SKM-1 (cell line): ENCODE results near the gene COLQ.
"Not testable (repeated sequence)": the region's sequence is repeated elsewhere in the genome, so short reads cannot be mapped to it uniquely, and the experiment has no call there.

Experiments
- DNase-seq: peaks from one replicate; lab custom pipeline; 2025; ENCODE audit not compliant: unreplicated experiment; lab: John Stamatoyannopoulos, UW

The COLQ gene

DNA sequence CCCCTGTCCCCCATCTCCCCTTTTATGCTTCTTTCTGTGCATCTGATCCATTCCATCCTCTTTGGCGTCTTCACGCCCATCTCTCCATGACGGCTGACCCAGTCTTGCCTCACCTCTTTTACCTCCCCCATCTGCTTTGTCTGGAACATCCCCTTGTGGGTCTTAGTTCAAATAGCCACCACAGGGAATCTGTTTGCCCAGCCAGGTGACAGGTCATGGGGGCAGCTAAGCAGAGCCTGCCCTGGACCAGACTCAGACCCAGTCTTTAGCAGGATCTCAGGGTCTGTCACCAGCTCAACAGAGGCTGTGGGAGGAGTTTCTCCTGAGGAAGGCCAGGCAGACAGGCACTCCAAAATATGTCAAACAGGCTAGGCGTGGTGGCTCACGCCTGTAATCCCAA lies 28.1 kb downstream of the COLQ start:
- no peak for DNase-seq

DNA sequence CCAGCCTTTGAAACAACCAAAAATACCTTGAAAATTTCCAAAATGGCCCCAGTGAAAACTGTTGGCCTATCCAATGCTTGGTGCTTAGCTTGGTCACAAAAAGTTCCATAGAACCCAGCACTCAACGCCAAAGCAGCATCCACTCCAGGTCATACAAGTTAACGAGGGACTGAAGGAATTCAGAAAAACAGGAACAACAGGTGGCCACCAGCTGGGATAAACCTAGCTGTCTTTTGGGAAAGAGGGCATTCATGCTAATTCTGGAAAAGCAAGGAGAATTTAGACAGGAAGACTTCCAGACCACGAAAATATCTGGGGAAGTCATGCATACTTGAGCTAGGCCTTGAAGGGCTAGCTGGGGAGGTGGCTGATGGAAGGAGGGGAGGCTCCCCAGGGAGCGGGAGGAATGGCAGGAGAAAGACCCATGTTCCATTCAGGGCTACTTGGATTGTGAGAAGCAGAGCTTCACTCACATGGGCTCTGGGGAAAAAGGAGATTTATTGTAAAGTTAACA lies 28.6 kb downstream of the COLQ start:
- no peak for DNase-seq

DNA sequence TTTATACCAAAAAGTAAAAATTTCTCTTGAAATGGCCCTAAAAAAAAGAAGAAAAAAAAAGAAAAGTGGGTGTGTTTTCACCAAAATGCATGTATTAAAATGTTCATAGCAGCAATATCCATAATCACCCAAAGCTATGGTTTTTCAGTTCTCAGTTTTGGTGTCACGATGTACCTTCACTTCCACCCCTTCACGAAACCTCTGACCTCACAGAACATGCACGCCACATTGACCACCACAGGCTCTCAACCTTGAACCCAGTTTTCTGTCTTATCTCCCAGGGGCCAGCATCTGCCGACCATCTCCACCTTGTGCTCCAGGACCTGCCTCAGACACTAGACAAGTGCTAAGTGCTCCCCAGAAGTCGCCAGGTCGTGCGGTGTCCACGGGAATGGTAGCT lies 30.4 kb downstream of the COLQ start:
- DNase-seq, result no peak

DNA sequence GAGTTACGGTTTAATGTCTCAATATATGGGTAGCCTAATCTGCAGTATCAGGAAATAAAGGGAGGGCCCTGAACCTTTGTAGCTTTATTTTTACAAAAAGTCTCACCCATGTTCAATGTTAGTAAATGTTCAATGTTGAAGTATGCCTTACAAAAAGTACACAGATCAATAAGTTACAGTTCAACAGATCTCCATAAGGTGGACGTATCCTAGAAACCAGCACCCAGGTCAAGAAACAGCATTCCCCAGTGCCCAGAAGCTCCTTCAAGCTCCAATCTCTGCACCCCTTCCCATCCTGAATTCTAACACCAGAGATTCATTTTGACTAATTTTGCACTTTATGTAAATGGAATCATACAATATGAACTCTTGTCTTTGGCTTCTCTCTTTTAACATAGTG lies 31.3 kb downstream of the COLQ start:
- no peak for DNase-seq

DNA sequence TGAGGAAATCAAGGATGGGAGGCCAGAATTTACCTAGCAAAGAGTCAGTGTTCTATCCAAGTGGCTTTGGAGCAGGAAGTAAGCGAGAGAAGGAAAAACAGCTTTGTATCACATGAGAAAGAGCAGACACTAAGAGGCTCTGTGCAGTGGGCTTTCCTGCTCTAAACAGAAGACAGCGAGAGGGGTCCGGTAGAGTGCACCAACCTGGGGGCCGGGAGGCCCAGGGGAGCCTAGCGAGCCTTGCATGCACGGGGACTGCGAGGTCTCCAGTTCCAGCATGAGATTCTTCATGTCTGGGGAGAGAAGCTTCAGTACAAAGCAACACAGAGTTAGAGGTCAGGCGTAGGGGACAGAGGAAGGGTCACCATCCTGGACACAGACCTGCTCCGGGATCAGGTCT lies 33.5 kb downstream of the COLQ start:
- no peak for DNase-seq

DNA sequence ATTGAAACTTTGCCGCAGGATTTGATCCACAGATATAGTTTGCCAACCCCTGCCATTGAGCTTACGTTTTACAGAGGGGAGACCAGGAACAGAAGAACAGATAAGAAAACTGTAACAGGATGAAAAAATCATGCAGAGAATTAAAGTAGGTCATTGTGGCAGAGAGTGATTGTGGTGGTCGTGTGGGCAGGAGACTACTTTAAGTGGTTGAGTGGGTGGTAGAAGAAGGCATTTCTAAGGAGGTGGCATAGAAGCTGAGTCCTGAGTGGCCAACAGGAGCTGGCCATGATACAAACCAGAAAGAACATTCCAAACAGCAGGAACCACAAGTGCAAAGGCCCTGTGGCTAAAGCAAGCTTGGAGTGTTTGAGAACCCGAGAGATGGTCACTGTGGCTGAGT lies 34.5 kb downstream of the COLQ start:
- no peak for DNase-seq

DNA sequence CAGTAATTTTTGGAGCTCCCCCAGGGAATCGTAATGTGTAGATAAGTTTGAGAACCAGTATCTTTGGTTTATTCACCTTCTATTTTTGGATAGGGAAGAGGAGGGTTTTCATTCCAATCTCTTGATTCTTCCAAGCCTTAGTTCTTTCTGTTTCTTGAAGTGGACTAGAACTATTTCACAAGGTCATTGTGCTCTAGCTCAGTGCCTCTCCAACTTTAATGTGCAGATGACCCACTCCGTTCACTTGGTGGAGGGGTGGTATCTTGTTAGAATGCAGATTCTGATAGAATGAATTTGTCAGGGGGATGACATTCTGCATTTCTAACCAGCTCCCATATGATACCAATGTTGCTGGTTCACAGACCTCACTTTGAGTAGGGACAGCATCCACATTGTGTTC lies 35.5 kb downstream of the COLQ start:
- DNase-seq, result no peak

DNA sequence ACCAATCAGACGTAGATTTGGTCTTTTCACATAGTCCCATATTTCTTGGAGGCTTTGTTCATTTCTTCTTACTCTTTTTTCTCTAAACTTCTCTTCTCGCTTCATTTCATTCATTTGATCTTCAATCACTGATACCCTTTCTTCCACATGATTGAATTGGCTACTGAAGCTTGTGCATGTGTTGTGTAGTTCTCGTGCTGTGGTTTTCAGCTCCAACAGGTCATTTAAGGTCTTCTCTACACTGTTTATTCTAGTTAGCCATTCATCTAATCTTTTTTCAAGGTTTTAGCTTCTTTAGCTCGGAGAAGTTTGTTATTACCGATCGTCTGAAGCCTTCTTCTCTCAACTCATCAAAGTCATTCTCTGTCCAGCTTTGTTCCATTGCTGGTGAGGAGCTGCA lies 37.0 kb downstream of the COLQ start:
- DNase-seq, result not testable (repeated sequence)

DNA sequence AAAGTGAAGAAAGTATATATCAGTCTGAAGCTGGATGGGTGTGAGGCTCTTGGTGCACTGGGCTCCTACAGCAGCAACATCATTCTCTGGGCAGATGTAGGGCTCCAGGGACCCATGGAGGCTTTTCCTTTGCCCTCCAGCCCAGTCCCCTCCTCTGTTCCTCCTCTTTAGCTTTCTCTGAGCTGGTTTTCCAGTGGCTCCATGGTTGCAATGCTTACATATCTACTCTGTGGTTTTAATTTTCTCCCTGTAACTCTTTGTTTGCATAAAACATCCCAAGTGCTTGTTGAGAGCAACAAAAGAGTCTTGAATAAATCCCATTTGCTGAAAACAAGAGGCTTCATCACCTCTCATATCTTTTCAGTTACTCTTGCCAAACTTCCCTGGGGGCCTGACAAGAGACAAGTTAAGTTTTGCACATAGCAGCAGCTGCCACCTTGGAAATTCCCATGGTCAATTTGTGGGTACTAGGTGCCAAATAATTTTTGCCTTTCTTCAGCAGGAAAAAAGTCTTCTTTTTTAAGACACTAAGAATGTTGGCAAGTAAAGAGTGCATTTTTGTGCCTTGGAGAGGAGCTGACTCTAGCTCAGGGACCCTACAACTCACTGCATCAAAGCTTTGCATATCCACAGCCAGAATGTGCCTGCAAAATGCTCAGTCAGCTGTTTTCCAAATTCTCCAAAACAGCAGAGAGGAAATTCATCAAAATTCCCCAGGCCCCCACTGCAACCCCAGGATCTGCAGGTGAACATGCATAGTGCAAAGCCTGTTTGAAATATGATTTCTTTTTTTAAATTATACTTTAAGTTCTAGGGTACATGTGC lies 41.9 kb downstream of the COLQ start:
- DNase-seq, result no peak

DNA sequence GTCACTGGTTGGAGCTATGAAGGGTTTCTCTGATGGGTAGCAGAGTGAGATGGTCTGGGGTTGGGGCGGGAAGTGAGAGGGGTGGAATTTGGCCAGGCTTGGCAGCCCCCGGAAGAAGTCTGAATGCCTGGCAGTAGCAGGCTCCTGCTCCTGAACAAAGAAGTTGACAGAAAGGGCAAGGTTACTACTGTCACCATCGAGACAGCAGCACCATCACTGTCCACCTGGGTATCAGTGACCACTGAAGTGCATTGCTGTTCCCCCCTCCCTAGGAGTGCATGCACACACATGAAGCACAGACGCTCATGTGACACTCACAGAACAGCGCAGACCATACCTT lies 42.9 kb downstream of the COLQ start:
- DNase-seq, result no peak

DNA sequence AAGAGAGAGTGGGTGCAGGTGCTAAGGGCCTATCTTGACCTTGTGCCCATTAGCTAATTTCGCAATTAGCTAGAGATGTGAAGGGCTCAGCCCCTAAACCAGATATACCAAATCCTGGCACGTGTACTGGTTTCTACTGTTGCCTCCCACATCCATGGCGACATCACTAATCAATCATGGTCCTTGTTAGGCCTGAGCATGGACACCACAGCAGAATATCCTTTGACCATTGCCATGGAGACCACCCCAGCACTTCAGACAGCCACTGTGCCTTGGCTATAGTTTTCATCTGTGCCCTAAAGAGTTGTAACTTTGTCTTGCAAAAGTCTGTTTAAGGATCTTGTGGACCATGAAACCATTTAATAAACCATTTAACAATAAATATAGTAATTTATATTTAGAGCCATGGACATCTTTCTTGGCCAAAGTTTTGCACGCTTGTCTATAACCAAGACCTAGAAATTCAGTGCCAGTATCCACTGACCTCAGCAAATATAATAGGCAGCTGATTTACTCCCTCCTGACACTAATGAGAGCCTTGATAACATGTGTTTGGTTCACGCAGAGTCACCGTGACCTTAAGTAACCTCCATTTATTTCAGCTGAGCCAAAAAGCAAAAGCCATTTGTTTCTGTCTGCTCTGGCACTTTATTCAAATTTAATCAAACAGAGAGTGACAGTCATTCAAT lies 43.4 kb downstream of the COLQ start:
- no peak for DNase-seq

DNA sequence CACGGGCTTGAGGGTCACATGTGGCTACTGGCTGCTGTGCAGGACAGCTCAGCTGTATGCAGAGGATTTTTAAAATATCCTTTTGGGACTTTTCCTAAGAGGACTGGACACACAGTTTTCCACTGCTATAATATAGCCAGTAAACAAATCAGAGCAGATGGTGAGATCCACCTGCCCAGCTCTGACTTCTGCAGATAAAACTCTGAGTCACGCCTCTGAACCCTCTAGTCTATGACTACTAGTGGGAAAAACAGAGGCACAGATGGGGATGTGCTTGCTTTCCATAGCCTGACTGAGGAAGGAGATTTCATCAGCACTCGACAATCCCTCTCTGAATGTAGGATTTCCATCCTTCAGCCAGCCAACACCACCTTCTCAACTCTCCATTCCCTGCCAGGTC lies 45.1 kb downstream of the COLQ start:
- no peak for DNase-seq

DNA sequence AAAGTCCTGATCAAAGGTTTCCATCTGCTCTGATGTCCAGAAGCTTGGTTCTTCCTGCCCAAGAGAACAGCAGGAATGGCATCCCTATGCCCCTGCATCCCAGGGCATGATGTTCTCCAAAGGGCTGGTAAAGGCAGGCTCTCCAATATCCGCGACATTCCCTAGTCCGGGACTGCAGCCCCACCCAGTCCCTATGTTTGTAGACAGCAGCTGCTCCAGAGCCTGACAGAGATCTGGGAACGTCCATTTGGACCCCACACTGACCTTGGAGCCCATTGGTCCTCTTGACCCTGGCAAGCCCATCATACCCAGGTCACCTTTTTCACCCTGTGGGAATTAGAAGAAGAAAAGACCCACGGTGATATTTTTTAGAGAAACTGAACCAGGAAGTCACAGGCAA lies 46.3 kb downstream of the COLQ start:
- no peak for DNase-seq

DNA sequence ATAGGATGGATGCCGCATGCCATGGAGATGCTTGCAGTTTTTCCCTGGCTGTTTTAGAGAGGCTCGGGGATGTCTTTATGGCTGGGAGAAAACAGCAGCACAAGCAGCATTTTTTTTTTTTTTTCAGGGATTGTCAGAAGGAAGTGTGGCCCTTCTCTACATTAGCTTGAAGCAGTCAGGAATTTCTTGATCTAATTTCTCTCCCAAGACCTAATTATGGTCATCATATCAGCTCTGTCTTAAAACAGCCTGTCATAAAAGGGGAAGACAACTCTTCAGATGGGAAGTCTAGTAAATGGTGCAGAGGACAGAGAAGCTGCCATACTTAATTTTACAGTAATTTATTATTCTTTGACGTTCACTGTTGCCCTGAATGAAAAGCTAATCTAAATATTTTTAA lies 49.6 kb downstream of the COLQ start:
- no peak for DNase-seq

DNA sequence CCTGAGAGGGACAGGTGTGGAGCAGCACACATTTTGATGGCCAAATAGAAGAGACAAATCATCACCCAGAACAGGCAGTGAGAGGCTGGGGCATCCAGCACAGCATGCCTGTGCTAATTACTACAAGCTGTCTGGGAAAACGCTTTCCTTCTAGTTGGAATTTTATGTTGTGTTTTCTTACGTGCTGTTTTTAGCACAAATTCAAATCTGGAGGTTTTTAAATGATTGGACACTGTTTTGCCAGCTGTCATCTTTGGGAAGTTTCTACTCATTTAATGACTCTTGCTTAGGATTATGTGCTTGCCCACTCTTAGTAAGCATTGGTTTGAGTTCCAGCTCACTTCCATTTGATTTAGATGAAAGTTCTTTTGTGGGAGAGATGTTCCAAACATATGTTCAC lies 50.7 kb downstream of the COLQ start:
- DNase-seq, result no peak

DNA sequence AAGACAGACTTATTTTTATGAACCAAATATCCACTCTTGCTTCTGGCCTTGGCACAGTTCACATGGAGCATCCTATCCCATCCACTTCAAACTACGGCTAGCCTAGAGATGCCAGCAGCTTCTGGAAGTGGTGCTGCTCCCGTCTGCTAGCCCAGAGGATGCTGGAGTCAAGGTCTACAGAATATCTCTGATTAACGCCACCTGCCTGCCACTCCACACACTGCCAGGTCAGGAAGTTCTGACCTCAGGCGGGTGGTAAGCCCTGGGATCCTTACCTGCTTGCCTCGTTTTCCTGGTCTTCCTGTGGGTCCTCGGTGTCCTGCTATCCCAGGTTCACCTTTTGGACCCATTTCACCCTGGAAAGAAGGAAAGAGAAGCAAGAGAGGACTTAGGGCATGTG lies 51.2 kb downstream of the COLQ start:
- DNase-seq, result no peak

DNA sequence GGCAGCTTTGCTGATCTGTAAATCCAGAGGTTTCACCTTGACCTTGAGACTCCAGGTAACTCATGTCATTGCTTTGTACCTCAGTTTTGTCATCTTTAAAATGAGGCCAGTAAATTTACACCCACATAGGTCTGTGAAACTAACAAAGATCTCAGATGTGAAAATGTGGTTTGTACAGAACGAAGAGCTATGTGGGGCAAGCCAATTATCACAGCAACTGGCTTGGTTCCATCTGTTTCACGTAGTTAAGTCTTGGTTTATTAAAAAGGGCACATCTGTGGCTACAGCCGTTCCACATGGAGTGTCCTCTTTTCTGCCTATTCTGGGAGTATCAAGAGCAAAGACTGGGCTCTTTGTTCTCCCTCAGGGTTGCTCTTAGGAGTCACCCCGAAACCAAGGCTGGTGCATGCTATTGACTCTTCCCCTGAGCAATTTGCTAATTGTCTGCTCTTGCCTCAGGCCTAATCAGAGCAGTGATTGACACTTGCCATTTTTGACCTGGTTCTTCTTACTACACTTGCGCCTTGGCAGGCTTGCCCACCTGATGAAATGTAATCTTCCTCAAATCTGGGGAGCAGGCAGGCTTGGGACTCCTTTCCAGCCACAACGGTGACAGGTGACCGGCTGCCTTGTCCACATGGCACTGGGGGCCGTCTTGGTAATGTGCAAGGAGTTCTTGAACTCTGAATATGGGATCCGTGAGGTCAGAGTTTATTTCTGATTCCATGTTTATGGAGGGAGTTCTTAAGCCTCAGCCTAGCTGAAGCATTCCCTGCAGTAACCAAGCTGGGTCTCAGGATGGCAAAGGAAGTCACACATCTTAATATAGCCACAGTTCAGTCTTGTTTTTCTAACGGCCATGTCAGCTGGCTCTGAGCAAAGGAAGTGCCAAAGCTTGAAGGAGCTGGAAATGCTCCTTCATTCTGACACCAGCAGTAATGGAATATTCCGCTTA lies 54.0 kb downstream of the COLQ start:
- no peak for DNase-seq

DNA sequence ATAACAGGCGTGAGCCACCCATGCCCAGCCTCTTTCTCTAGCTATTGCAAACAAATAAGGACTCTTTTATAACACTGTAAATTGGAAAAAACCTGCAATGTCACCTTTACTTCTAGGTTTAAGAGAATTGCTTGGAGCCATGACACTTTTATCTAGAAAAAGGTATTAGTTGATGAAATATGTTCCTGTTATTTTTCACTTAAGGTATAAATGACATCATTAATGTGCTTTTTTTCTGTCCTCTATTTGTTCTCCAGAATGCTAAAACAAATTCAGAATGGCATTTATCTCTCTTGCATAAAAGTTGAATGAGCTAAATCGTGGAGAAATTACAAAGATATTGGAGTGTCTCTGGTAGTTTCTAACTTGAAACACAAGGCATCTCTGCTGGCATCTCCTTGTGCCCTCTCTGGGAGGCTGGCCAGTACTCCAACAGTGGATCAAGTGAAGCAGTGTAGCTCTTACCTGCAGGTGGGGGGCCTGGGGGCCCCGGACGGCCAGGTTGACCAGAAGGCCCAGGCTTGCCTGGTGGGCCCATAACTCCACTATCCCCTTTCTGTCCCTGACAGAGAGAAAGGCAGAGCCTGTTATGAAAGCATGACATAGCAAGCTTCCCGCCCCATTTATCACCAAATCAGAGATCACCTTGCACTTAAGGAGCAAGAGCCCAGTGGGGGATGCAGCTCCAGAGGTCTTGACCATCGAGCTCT lies 55.5 kb downstream of the COLQ start:
- no peak for DNase-seq

DNA sequence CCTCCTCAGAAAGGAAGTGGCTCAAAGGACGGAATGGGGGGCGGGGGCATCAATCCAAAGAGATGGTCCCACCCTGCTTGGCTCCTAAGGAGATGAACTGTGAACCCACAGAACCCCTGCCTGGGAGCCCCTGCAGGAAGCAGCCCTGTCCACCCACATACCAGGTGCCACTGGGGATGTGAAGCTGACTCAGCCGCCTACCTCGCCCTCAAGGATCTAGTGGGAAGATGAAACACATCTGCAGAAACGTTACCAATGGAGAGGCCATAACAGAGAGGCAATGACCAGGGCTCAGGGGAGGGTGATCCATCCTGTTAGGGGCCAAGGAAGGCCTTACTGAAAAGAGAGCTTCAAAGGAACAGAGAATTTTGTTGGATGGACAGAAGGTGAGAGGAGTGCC lies 59.1 kb downstream of the COLQ start:
- no peak for DNase-seq

DNA sequence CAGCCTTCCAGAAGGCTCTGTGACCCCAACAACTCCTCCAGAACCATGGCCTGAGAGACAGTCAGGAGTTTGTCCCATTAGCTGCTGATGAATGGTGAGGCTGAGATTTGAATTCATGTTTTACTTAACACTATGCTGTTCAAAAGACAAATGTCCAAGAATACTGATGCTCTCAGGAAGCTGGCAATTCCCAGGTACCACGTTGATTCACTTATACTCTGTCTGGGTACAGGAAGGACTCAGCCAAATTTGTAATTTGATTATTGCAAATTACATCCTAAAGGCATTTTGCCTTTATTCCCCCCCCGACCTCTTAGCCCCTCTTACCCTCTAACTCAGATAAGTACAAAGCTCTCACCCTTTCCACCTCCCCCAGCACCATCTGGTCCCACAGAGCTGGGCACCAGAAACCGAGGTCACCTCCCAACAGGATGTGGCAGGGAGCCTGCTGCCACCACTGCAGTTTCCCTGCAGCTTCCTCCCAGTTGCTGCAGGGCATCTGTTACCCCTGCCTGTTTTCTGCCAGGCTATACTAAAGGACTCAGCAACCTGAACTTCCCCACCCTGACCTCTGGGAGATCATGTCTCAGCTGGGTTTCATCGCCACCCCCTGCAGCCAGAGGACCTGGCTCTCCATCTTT lies 60.5 kb downstream of the COLQ start:
- no peak for DNase-seq
